Activated effector memory CD4-positive, alpha-beta T cell treated with anti-CD3 and anti-CD28 coated beads, Interleukin-2, amount 50 U/mL, for 16 hours (primary cell): ENCODE measurements around the gene MRPS11.
"Not testable (repeated sequence)": the region's sequence is repeated elsewhere in the genome, so short reads cannot be mapped to it uniquely, and the experiment has no call there.

ENCODE experiments used
- DNase-seq: peaks from one replicate; pipeline ENCODE4 v3.0.0-alpha.2; 2020

The MRPS11 gene

DNA sequence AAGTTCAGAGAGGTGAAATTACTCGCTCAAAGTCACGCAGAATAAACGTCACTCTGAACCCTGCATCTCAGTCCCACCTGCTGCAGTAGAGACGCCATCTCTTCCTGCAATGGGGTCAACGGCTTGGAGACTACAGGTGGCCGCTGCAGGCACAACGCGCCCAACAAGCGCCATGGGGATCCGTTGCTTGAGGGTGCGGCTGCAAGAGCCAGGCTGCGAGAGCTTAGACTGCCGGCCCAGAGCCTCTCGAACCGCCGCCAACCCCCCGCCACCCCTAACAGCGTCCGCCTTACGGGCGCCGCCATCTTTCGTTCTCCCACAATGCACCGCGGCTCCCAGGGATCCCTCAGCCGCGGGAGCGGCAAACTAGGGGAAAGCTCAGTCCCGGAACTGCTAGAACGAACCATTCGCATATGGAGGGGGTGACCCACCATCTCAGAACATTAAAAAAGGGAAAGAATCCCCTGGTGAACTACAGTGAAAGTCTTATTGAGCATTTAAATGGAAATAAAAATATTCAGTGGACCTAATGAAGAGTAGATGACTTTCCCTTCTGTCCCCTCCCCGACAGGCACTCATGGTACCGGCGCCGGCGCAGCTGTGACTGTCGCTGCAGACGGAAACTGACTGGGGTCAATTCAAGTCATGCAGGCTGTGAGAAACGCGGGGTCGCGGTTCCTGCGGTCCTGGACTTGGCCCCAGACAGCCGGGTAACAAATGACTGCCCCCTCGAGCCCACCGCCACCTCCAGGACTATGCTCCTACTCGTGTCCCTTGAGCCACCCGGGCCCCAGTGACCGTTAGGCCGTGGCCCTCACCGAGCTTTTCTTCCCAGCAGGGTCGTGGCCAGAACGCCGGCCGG lies at the start of gene MRPS11, which contains the start of gene MRPL46:
TSS of gene MRPS11 (plus strand) at position 636 of the 862 bp plus-strand sequence. CDS start at position 646, 10 bp downstream.
TSS of gene MRPL46 (minus strand) at position 316 of the 862 bp plus-strand sequence. CDS start at position 305, 11 bp downstream.
- DNase-seq, result peak; percentile 97

DNA sequence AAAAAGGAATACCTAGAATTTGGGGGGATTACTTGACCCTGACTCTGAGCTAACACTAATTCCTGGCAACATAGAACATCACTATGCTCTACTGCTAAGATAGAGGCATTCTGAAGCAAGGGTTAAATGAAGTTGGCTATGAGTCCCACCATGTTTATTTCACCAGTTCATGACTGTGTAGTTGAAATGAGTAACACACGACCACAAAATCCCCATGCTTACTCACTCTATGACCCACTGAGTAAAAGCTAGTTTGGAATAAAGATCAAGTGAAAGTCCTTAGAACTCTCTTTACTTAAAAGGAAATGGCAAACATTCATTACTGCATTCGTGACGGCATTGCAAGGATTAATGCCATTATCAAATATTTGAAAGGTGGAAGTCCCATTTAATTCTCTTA lies 47.7 kb upstream of the MRPS11 start:
- DNase-seq, result no peak

DNA sequence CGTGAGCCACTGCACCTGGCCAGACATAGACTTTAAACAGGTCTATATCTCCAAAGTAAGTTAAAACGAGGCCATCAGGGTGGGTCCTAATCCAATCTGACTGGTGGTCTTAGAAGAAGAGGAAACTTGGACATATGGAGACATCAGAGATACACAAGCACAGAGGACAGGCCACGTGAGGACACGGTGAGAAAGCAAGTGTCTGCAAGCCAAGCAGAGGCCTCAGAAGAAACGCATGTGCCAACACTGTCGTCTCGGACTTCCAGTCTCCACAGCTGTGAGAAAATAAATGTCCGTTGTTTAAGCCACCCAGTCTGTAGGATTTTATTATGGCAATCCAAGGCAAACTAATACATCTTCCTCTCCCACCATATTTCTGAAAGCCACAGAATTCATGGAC lies 44.2 kb upstream of the MRPS11 start:
- no peak for DNase-seq

DNA sequence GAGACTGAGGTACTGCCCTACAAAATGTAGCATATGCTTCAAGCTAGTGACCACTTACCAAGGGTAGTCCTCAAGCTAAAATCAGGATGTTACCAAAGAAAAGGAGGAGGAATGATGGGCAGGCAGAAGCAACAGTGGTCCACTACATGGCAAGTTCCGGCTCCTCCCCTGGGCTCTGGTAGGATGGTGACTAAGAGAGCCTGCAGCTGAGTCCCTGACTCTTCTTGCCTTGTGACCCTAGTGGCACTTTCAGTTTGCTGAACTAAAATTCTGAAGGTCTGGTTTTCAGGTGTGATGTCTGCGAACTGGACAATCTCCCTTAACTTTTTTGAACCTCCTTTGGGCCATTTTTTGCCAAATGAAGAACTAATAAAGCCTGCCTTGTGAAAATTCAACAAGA lies 41.2 kb upstream of the MRPS11 start:
- no peak for DNase-seq

DNA sequence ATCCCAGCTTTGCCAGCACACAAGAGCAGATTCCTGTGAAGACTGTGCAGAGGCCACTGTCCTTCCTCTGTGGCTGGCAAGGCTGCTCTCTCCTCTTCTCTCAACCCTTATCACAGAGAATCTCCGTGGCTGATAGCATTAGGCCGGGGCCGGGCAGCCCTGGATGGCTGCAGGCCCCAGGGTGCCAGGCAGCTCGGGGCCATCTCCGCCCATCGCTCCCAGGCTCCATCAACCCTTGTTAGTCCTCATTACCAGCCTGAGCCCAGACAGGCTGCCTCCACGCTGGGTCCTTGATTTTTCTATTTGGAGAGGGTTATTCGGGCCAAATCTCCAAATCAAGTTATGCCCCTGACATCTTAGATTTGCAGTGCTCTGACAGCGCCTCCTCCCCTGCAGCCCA lies 39.5 kb upstream of the MRPS11 start:
- no peak for DNase-seq

DNA sequence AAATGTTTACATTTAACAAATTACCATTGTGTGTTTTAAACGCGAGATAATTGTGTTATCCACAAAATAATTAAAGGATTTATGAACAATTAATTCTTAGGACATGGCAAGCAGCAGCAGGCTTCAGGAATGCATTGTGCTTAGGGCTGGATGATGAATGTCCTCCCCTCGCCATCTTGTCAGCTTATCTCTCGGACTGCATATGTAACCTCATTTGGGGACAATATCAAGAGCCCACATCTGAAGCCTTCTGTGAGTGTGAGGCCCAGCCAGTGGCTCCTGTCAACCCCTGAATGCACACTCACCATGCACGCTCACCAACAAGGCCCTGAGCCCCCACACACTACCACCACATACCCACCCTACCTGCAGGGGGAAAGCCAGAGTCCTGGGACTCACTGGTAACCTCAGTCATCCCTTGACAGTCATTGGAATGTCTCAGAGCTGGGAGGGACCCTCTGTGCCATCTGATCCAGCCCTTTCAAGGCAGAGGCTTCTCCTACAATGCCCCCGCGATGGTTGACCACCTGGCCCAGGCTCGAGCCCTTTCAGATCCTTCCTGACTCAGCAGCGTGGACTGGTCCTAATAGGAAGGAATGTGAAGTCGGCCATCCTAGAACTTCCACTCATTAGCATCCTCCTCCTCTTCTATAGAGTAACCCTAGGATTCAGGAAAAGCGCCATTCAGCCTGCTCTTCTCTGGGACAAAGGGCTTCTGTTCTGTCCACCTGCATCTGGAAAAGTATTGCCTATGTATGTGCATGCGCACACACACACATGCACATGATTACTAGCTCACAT lies 38.5 kb upstream of the MRPS11 start:
- no peak for DNase-seq

DNA sequence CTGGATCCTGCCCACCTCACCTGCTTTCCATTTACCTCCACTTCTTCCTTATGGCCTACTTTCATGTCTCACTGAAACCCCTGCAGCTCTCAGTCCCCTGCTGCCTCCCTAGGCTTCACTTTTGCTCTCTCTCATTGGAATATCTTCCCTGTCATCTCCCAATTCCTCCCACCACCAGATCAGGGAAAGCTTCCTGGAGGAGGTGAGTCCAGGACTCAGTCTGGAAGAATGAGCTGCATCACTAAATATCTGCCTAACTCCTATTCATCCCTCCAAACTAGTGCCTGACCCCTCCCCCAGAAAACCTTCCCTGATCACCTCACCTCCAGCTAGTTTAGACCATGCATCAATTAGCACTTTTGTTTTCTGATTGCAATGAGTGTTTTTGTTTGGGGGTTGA lies 37.5 kb upstream of the MRPS11 start:
- no peak for DNase-seq

DNA sequence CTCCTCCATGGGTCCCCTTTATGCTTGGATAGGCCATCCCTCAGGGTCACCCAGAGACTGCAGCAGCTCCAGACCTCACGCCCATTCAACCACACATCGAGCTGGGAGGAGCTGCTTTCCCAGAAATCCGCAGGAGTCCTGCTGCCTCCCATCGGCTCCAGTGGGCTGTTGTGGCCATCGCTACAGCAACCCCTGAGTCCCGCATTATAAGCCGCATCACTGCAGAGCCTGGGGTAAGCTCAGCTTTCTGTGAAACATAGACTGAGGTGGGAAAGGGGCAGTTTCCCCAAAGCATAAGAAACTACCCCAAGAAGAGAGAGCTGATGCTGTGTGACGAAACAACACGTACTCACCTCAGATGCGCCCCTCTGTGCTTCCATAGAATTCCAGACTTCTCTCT lies 36.1 kb upstream of the MRPS11 start:
- no peak for DNase-seq

DNA sequence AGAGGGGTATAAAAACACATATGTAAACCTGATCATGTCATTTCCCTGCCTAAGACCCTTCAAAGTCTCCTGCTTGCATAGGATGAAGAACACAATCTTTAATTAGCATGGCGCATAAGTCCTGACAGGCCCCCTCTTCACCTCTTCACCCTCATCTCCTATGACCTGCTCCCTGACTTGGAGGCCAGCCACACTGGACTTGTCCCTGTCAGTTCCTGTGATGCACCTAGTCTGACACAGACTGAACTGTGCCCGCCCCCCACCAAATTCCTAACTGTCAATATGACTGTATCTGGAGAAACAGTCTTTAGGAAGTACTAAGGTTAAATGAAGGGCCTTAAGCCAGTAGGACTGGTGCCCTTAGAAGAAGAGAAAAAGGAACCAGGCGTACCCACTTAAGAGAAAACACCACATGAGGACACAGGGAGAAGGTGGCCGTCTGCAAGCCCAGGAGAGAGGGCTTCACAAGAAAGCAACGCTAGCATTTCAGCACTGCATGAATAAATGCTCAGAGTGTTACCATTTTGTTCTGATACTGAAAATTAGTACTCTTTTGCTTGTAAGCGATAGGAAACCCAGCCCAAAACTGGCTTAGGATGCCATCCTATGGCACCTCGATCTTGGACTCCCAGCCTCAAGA lies 34.3 kb upstream of the MRPS11 start:
- no peak for DNase-seq

DNA sequence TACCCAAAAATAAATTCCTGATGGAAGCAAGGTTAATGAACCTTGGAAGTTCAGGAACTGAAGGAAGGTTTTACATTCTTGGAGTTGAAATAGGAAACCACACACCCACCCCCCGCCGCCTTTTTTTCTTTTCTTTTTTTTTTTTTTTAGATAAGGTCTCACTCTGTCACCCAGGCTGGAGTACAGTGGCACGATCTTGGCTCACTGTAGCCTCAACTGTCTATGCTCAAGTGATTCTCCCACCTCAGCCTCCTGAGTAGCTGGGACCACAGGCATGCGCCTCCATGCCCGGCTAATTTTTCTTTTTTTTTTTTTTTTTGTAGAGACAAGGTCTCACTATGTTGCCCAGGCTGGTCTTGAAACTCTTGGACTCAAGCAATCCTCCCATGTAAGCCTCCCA lies 33.4 kb upstream of the MRPS11 start:
- not testable (repeated sequence) for DNase-seq

DNA sequence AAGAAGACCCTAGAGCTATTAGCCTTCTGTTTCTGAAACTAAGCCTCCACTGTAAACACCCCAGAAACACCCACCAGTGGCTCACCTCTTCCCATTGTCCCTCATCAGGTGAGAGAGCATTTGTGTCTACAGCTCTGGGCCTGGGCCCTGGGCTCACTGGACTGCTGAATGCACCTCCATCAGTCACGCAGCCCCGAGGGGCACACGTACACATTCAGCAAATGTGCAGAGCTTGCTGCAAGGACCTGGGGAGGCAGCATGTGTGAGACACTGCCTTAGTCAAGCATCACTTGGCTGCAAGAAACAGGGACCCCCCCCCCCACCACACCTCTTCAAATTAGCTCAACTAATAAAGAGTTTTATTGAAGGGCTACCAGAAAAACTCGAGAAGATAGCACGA lies 29.3 kb upstream of the MRPS11 start:
- DNase-seq, result no peak

DNA sequence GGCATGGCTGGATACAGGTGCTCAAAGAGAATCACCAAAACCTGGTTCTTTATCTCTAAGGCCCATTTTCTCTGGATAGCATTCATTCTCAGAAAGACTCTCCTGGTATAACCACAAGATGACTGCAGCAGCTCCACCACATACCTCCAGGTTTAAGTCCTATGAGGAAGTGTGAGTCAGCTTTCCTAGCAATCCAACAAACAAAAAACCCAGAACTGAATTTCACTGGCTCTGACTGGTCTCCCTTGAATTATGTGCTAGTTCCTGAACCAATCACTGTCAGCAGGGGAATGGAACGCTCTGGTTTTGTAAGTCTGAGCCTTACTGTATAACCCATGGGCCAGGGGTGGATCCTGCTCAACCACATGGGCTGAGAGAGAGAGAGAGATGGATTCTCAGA lies 27.5 kb upstream of the MRPS11 start:
- no peak for DNase-seq

DNA sequence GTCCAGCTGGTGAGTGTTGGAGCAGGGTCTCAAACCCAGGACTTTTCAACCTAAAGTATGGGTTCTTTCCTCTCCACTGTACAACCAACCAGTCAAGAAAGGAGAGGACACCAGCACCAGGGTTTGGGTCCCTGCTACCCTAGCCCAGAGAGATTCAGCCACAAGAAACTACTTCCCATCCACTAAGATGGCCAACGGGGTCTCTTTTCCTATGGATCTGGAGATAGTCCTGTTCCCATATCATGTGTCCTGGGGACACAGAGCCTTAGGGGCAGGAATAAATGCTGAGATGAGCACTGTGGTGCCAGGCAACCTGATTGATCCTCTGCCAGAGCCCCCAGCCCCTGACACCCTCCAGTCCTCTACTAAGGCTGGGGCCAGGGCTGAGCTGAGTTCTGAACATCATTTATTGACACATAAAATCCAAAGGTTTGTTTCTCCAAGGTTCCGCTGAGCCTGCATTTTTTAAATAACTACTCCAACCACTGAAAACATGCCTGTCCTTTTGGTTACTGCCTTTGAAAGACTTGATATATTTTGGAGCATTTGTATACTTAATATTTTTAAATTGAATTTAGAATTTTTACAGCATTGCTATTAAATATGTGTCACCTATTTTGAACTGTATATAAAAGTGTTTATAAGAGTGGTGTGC lies 26.3 kb upstream of the MRPS11 start:
- DNase-seq, result no peak

DNA sequence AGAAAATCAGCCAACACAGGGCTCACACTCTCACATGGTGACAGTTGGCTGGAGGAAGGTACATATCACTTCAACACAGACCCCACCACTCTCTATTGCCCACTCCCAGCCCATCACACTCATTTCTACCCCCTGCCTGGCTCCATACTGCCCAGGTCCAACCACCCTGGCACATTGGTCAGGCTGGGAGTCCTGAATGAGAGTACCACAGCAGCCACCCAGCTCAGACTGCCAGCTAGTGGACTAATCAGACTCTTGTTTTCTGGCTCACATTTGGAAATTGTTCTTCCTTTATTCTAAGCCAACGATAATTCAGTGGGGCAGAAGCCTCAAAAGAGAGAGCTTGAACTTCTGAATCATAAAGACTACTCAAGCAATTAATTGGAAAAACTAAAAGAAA lies 20.3 kb upstream of the MRPS11 start:
- DNase-seq, result no peak

DNA sequence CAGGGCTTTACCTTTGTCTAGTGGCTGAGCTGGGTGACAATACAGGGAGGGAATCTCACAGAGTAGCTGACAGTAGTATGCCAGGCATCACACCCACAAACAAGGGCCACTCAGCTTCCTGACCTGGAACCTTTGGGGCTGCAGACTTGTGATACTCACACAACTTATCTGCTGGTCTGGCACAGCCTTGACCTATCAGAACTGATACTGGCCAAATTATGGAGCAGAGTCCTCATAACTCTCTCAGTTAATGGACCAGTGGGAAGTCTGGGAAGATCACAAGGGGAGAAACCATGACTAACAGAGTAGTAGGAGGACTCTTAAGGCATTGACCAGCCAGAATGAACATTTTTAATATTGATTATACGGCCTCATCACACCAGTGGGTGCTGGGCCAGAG lies 19.8 kb upstream of the MRPS11 start:
- DNase-seq, result no peak

DNA sequence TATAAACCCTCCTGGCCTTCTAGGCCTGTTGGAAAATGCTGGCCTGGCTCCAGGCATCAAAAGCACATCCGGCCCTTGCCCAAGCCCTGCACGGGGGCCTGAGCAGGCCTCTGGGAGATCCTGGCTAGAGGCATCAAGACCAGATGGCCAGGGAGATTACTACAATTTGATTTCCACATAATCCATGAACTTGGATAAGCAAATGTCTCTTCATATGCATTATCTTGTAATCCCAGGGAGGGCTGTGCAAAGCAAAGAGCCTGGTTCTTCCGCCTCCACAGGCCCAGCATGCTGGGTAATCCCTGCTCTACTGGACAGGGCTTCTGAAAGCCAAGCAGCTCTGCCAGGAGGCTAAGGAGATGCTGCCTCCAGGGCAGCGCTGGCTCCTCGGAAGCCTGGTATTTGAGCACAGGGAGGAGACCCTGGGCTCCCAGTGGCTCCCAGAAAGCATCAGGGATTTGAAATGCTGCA lies 18.5 kb upstream of the MRPS11 start:
- DNase-seq, result no peak

DNA sequence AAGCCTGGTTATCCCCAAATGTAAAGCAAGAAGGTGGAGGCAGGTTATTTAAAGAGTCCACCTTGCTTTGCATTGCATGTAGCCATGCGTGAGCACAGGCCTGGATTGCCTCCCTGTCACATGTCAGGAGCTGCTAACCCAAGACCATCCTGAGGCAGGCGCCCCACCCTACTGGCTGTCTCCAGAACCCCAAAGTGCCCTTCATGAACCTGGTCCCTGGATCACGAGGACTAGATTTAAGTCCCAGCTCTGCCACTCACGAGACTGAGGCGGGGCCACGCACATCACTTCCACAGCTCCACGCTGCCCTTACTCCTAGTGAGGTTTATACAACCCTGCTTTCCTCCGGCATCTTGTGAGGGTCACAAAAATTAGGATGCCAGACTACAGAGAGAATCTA lies 17.9 kb upstream of the MRPS11 start:
- DNase-seq, result no peak

DNA sequence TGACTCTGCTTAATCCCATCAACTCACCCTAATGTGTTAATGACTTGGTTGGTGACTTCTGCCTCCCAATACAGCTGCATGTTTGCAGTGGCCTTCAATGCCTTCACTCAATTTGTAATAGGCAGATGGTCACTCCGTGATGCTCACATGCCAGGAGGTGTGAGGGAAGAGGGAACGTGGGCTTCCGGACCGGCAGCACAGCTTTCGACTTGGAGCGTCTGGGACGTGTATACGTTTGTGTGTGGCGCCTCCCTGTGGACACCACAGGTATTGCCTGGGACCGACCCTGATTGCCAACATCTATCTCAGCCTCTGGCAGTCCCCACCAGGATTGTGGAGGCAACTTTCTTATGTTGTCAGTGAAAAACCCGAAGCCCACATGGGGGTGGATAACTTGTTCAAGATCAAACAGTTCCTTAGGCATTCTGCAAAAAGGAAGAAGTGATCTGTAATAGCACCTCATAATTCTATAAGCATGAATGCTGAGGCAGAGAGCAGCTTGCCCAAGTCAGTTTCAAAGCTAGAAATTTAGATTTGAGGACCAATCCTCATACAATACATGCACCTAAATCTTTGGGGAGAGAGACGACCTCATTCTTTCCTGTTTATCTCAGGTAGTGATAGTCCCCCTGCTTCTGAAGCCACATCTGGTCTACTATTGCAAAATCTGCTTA lies 17.2 kb upstream of the MRPS11 start:
- DNase-seq, result peak; percentile 84

DNA sequence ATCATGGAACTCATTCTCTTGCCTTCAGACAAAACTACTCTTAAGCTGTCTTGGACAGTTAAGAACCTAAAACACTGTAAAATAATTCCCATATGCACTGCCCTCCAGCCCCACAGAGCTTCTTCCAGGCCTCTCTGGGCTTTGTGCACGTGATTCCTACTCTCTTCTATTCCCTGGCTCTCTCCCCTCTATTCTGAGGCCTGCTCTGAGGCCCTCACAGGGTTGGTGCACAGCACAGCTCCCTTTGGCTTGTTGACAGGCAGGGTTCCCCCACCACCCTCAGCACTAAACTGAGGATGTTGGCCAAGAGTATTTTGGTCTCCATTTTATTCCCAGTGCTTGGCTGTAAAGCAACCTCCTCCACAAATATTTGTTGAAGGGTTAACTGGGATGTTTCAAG lies 13.9 kb upstream of the MRPS11 start:
- DNase-seq, result no peak

DNA sequence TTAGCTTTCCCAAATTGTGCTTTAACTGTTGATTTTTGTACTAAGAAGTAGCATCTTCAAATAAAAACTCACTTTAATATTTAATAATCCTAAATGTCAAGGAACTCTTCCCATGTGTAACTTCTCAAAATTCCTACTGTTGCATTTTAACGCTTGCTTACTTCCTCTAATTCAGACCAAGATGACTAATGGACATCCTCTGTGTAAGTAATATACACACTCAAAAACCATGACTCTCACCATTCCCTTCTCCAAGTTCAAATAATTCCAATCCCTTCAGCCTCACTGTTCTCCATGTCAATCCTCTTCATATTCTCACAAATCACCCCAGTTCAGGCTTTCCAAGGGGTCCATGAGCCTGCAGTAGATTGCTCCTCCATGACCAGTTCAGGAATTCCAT lies 13.3 kb upstream of the MRPS11 start:
- no peak for DNase-seq

DNA sequence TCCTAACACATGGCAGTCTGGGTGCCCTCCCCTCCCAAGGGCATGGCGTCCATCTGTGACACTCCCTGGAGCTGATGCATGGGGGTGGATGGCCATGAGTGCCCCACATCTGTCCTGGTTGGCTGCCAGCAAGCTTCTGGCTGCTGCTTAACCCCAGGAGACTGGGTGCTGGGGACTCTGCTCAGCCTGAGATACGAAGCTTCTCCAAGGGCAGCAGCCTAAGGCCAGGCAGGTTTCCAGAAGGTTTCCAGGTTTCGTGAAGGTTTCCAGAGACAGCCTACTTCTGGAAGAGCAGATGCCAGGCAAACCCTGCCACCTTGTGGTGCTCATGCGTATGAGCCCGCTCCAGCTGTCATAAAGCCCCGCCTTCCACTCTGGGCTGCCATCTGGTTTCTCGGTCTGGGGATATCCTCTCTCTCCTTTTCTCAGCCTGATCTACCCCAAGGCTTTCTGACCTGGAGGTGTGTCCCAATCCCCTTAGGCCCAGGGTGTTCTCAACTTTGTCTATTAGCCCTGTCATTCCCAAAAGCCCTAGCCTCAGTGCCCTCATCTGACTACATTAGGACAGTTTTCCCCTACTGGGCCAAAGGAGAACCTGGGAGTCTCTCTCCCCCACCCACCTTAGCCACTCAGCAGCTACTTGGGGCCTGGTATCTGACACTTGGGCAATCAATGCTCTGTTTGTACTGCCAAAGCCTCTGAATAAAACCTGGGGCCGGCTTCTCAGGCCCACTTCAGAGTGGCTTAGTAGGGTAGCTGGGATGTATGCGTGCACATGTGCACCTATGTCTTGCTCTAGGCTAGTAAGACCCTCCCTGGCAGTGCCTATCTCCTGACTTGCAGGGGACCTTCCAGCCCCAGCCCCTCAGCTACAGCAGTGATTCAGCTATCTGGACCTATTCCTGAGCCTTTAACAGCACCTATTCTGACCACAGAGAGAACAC lies 12.4 kb upstream of the MRPS11 start:
- peak; percentile 73 for DNase-seq
